ENCODE results near the gene ITIH3.

Gene ITIH3

GRCh38 chr3:52805270-52806039 lies 10.9 kb downstream of the ITIH3 start:
- in situ Hi-C loops (cut with HindIII; ENCODE audit: low sequenced_read_pairs) = no loop called here
- no peak for TF ChIP-seq CTCF (IDR thresholded peaks at IDR 0.05; ENCODE audit: low read depth, low read length, missing control alignments)
- no peak for DNase-seq (ENCODE audit: low read depth)
- no peak overlapping the region for H3K4me3 ChIP-seq (ENCODE audit: low read depth, low read length)

GRCh38 chr3:52809149-52809548 lies 14.6 kb downstream of the ITIH3 start:
- in situ Hi-C loops (cut with HindIII; ENCODE audit: low sequenced_read_pairs) = no loop called here
- DNase-seq (ENCODE audit: low read depth) = no peak
- no peak overlapping the region for H3K4me3 ChIP-seq (ENCODE audit: low read depth, low read length)
- no peak for TF ChIP-seq CTCF (IDR thresholded peaks at IDR 0.05; ENCODE audit: low read depth, low read length, missing control alignments)

GRCh38 chr3:52809662-52810377 lies 15.2 kb downstream of the ITIH3 start:
- no peak for DNase-seq (ENCODE audit: low read depth)
- TF ChIP-seq CTCF (IDR thresholded peaks at IDR 0.05; ENCODE audit: low read depth, low read length, missing control alignments) = no peak
- H3K4me3 ChIP-seq (ENCODE audit: low read depth, low read length) = no peak overlapping the region
- in situ Hi-C loops (cut with HindIII; ENCODE audit: low sequenced_read_pairs) = no loop called here

DNA sequence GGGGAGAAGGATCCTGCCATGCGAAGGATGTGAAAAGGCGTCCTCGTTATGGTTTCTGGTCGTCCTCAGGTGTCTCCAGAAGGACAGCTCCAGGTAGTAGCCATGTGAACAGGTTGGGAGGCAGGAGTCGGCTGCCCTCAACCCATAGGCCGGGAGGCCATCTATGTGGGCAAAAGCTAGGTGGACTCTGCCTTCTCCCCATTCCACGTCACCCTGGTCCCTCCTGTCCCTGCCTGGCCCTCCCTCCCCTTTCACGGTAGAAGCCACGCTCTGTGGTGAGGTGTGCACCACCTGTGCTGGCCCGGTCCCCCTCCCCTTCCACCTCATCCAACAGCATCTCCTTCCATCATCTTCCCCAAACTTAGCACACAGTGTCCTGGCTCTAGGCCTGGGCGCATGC lies 16.3 kb downstream of the ITIH3 start:
- in situ Hi-C loops (cut with HindIII; ENCODE audit: low sequenced_read_pairs) = no loop called here
- no peak for DNase-seq (ENCODE audit: low read depth)
- no peak overlapping the region for H3K4me3 ChIP-seq (ENCODE audit: low read depth, low read length)
- no peak for TF ChIP-seq CTCF (IDR thresholded peaks at IDR 0.05; ENCODE audit: low read depth, low read length, missing control alignments)

- TF ChIP-seq CTCF (IDR thresholded peaks at IDR 0.05; ENCODE audit: low read depth, low read length, missing control alignments) = no peak
- in situ Hi-C loops (cut with HindIII; ENCODE audit: low sequenced_read_pairs) = no loop called here
- H3K4me3 ChIP-seq (ENCODE audit: low read depth, low read length) = no peak overlapping the region
- no peak for DNase-seq (ENCODE audit: low read depth)
Measured at GRCh38 chr3:52811452-52812011, 16.9 kb downstream of the ITIH3 start.

DNA sequence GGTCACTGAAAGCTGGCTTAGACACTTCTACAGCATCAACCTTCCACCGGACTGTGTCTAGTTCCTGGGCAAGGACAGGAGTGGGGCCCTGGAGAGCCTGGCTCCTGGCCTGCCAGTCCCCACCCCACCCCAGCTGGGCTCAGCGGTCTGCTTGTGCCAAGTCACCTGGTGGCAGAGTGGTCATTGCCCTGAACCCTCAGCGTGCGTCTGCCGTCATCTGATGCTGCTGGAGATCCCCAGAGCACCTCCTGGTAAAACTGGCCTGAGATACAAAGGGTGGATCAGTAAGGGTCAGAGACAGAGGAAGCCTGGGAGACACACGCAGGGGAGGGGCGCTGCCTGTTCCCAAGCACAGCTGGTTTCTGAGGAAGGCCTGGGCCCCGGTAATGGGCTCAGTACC lies 19.2 kb downstream of the ITIH3 start:
- in situ Hi-C loops (cut with HindIII; ENCODE audit: low sequenced_read_pairs) = no loop called here
- no peak for TF ChIP-seq CTCF (IDR thresholded peaks at IDR 0.05; ENCODE audit: low read depth, low read length, missing control alignments)
- H3K4me3 ChIP-seq (ENCODE audit: low read depth, low read length) = no peak overlapping the region

More for the DNA sequence above, 19.2 kb downstream of the ITIH3 start:
- DNase-seq (ENCODE audit: low read depth) = no peak
